HuH-7.5 (cell line): Measurements from ENCODE around the gene CRACR2A.

Experiments used
- DNase-seq: peaks from one replicate; pipeline ENCODE4 v3.0.0; 2011; ENCODE audit warnings: low spot score

Gene CRACR2A, protein sequence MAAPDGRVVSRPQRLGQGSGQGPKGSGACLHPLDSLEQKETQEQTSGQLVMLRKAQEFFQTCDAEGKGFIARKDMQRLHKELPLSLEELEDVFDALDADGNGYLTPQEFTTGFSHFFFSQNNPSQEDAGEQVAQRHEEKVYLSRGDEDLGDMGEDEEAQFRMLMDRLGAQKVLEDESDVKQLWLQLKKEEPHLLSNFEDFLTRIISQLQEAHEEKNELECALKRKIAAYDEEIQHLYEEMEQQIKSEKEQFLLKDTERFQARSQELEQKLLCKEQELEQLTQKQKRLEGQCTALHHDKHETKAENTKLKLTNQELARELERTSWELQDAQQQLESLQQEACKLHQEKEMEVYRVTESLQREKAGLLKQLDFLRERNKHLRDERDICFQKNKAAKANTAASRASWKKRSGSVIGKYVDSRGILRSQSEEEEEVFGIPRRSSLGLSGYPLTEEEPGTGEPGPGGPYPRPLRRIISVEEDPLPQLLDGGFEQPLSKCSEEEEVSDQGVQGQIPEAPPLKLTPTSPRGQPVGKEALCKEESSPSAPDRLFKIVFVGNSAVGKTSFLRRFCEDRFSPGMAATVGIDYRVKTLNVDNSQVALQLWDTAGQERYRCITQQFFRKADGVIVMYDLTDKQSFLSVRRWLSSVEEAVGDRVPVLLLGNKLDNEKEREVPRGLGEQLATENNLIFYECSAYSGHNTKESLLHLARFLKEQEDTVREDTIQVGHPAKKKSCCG

DNA sequence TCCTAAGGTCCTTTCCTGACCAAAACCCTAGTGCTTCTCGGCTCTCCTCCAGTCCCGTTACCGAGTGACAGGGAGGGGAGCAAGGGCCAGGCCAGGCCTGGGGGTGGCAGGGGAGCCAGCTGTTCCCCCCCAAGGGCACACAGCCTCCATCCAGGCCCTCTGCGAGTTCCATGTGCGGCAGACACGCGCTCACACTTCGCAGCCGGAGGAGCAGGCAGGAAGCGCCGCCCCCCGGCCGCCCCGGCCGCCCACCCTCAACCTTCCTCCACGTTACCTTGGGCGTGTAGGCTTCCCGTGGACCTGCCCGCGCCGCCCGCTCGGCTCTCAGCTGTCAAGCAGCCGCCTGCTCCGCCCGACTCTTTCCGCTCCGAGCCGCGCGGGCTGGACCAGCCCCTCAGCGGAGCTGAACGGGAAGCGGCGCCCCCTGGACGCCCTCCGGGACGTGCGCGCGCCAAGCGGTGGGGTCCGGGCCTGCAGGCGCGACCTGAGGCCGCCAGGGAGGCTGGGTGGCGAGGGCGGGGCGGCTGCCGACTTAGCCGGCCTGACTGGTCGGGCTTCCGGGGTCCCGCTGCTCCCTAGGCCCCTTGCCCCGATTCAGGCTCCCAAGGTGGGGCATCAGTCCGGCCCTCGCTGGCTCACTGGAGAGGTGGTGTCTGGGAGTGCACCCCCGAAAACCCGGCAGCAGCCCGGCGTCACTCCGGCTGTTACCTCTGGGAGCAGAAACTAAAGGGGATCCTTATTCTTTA is at the start of gene CRACR2A:
Gene CRACR2A, minus strand, starts transcription at position 369 of the 746 bp plus-strand sequence. CDS start 56,110 bp downstream, outside the sequence.
- no peak for DNase-seq

DNA sequence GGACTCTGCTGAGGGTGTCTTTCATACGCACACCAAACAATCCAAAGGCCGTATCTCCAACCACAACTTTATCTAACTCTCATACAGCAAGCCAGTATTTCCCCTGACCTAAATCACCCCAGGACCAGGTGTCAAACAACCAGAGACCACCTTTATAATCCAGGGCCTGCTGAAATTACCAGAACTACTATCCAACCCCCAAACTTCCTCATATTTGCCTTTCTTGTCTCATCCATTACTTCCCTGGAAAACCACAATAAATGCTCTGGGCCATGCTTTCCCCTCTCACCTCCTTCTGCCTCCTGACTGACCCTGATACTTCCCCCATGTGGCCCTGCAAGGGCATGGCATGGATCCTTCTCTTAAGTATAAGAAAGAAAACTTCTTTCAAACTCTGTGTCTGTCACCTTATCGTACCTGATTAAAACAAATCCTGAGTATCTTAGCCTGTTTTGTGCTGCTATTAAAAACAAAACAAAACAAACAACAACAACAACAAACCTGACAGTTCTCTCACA is 44.7 kb upstream of the CRACR2A start:
- DNase-seq: no peak

DNA sequence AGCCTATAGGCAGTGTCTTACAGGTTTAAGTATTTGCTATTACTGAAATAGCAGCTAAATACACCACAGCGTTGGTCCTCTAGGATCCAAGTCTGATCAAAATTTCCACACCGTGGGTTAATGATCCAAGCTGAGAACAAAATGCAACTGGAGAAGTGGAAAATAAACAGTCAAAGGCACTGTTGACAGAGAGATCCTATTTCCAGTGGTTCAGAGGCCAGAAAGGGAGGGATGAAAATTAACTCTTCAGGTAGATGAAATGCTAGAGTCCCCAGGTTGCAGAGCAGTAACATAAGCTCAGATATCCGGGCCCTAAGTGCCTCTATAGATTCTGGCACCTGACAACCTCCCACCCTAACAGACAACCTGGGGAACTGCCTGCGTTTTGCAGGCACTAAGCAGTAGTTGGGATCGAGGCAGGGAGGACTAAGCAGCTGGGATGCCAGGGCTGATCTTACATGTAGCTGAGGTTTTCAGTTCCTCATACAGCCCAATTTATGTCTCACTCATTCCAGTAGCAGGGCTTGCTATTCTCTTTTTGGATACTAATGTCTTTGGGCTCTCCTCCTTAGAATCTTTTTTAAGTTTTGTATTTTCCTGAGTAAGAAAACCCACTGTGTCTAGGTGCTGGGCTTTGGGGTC is 42.7 kb upstream of the CRACR2A start:
- DNase-seq: no peak

DNA sequence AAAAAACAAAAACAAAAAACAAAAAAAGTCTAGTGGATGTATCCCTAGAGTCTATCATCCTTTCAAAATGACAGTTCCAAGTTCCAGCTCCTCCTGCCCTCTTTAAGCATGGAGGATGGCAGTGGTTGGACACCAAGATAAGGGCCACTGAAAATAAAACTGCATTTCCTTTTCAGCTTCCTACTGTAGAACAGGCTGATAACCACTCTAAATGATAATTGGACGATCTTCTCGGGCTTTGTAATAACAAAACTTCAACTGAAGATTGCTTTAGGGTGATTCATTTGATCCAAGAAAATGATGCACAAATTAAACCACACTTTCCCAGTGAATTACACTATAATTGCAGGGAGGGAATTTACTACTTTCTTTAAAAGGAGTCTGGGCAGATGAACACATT is 42.2 kb upstream of the CRACR2A start:
- DNase-seq: no peak

DNA sequence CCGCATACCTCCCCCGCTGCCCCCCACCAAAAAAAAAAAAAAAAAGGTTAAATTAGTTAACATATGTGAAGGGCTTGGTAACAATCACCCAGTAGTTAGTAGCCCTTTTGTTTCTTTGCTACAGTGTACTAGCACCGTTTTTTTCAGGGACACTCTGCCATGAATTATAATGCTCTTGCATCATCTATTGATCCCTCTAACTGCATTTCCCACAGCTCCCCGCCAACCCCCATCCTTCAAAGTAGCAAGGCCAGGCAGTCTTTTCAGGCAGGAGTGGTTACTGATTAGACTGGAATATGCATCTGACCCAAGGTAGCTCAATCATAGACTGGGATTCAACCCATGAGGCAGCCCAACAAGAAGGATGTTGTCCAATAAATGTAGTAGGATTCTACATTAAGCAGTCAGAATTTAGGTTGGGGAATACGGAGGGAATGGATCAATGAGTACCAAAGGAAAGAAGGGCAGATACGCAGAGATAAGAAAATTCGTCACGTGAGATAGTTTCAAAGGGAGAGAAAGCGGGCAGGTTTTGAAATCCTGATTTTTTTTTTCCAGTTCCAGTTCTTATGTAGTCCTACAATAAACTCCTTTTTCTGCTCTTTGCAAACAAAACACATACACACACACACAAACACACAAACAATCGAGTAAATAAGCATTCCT is 39.8 kb upstream of the CRACR2A start:
- DNase-seq: no peak

DNA sequence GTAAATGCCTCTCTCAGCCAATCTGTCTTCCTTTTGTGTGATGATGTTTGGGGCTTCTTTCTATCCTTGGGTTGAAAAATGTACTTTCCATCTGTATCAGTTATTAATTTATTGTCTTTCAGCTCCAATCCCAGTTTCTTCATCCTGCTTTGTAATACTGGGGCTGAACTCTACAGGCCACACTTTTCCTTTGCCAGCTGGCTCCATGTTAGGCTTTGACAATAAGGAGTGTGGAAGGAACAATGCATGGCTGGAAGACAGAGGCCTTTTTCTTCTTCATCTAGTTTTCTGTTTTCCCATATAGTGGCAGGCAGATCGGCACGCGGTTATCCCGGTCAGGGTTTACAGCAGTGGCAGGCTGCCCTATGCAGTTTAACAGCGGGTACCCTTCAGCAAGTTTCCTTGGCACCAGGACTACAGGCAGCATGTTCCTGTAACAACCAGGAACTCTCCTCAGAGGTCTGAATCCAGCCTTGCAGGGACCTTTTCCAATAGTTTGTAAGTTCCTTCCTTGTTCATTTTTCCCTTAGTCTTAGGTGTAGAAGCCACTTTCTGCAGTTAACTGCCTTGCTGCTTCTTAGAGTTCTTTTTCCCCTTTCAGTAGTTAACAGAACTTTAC is 38.5 kb upstream of the CRACR2A start:
- DNase-seq: no peak

DNA sequence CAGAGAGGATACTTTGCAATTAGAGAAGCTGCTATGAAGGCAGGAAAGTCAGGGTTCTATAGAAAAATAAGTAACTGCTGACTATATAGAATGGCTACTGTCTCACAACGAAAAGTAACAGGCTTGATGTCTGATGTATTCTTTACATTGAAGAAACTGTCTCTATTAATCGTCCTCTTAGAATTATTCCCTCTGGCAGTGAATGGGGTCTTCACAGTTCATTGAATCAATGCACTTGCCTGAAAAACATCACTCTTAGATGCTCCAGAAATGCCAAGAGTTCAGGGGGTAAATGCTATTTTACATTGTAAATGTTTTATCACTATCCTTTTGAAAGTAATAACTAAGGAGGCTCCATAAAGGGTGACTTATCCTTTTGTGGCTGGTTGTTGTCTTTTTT is 37.7 kb upstream of the CRACR2A start:
- no peak for DNase-seq

DNA sequence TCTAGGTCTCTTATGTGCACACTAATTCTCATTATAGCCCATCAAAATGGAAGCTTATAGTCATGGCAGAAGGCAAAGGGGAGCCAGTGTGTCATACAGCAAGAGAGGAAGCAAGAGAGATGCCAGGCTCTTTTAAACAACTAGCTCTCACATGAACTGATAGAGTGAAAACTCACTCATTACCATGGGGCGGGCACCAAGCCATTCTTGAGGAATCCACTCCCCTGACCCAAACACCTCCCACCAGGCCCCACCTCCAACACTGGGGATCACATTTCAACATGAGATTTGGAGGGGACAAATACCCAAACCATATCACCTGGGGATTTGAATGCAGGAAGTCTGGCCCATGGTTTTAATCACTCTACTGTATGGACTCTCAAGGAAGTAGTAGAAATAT is 36.9 kb upstream of the CRACR2A start:
- no peak for DNase-seq

DNA sequence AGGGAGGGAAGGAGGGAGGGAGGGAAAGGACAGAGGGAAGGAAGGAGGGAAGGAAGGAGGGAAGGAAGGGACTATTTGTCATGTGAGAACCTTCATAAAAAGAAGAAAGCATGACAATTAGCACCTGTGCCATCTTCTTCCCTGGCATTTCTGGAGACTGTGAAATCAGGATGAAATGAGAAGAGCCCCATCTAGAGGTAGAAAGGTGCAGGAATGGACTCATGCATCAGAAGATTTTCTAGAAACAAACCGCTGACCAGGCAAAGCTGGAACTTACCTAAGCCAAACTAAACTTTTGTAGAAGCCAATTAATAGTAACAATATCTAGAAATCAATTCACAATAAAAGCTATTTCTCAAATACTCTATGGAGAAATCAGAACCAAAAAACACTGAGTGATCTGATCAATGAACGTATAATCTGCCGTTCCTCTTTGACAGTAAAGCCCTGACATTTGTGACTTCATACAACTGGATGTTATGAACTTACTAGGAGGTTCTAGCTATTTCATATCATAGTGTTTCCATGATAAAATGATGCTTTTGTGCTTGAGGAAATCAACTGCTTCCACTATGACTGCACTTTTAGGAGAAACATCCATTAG is 24.4 kb upstream of the CRACR2A start:
- no peak for DNase-seq

DNA sequence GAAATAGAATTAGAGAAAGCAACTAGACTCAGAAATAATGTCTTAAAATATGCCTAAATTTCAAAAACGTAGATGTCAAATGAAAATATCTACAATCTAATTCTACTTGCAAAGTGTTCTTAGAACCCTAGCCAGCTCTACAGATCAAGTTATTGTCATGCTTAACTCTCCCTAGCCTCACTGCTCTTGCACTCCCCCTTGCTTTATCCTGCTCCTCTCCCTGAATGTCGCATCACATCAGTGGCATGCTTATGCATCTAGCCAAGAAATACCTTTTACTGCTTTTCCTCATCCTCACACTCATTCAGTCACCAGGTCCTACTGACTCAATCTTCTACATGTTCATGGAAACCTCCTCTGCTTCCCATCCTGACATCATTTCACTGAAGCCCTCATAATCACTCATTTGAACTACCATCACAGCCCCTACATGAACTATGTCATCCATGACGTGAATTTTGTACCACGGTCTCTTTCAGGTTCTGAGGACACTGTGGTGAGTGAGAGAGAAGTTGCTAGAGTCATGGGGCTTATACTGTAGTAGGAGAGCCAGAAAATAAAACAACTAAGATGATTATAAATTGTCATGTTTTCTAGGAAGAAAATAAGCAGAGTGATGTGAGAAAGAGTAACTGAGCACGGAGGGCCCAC is 22.6 kb upstream of the CRACR2A start:
- no peak for DNase-seq

DNA sequence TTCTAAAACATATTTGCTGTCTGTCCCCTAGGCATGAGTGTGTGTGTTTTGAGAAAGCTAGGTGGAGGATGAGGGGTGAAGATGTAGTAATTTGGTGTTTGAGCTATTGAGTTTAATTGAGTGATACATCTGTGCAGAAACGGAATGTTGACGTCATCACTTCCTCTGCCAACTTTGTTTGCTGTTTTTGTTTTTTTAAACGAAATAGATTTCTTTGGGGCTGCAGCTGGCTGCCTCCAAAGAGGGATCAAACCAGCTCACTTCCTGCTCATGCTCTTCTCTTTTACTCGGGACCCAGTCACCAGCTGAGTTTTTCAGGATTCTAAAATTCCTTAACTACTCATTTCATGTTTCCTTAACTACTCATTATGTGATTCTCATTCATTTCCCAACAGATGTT is 19.5 kb upstream of the CRACR2A start:
- DNase-seq: no peak

DNA sequence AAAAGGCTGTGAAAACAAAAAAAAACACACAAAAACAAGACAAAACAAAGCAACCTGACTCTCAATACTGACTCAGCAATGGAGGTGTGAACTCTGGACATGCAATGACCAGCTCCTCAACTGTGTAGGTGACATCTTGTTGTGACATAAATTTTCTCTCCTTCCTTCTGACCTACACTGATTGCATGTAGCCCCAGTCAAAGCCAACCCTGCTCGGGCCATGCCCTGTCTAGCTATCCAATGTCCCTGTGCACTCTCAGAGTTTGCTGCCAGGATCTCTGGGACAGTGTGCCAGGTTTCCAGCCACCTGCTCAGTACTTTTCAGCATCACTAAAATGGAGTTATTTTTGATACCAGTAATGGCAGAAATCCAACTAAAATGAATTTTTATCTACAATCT is 18.9 kb upstream of the CRACR2A start:
- DNase-seq: no peak

DNA sequence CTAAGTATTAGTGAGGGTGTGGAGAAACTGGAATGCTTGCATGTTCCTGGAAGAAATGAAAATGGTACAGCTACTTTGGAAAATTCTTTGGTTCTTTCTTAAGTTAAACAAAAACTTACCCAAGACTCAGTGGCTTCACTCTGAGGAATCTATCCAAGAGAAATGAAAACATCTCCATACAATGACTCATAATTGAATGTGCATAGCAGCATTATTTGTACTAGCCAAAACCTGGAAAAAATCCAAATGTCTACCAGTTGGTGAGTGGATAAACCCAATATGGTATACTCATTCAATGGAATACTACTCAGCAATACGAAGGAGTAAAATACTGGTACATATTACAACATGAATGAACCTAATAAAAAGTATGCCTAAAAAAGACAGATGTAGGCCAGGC is 18.0 kb upstream of the CRACR2A start:
- no peak for DNase-seq

DNA sequence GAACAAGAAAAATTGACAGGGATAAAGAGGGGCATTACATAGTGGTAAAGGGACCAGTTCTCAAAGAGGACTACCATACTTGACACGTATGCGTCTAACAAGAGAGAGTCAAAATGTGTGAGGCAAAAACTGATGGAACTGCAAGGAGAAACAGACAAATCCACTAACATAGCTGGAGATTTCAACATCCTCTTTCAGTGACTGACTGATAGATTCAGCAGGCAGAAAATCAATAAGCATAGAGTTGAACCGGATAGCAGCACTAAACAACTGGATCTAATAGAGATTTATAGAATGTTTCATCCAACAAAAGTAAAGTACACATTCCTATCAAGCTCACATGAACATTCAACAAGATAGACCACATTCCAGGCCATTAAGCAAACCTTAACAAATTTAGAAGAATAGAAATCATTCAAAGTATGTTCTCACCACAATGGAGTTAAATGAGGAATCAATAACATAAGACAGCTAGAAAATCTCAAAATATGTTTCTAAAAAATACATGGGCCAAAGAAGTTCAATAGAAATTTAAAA is 16.1 kb upstream of the CRACR2A start:
- DNase-seq: no peak

DNA sequence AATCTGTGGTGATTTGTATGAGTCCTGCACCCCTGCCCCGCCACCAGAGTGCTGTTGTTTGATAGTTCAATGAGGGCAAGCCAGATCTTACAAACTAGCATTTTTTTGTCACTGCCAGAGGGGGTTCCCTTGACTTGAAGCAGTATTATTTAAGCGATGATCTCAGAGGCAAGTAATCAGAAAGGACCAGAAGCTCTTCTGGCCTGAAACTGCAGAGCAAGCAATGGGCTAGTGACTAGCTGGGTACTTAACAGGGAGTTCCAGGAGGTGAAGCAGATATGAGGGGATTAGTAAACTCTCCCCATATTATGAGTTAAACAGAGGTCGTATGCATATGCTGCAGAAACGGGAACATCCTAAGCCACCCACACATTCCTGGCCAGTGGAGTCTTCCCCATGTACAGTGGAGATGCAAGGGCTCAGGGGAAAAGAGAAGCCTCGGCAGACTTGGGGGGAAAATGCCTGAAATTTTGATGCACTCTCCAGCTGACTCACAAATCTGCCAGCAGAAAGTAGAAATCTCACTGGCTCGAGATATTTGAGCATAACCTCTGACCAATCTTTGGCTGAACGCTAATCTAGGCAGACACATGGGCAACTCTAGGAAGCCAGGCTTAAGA is 8.3 kb upstream of the CRACR2A start:
- no peak for DNase-seq

DNA sequence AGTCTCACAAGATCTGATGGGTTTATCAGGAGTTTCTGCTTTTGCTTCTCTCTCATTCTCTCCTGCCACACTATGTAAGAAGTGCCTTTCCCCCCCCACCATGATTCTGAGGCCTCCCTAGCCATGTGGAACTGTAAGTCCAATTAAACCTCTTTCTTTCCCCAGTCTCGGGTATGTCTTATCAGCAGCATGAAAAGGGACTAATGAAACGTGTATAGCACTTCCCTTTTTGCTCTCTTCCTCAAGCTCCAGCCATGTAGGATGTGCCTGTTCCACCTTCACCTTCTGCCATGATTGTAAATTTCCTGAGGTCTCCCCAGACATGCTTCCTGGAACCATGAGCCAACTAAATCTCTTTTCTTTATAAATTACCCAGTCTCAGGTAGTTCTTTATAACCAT is 7.0 kb upstream of the CRACR2A start:
- DNase-seq: no peak

DNA sequence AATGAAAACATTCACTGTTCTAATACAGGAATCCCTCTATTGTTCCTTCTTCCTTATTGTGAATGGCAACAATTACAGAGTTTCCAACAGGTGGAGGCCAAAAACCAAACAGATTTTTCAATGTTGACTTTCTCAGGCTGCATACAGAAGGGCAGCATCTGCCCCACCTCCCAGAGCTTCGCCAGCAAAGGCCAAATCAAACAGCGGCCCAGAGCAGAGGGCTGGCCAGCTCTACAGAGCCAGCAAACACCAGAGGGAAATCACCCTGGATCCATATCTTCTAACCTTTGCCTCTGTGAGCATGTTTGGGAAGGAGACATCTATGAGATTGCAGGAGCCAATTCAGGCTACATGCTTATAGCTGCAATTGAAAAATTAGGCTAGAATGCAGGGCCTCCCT is 4.4 kb upstream of the CRACR2A start:
- no peak for DNase-seq

DNA sequence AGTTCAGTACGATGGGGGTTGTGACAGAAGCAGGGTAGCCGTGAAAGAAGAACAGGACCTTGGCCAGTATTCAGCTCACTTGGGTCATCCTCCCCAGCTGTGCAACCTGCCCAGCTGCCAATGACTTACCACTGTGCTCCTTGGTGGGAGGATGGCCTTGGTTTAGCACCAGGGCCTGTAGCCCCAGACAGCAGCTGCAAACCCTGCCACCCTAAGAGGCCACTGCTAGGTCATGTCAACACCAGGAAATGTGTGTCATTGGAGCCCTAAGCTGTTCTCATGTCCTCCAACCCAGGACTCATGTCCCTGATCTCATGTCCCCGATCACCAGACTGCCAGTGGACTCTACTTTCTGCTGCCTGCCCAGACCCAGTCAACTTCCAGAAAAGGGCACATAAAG is 3.0 kb upstream of the CRACR2A start:
- DNase-seq: no peak

DNA sequence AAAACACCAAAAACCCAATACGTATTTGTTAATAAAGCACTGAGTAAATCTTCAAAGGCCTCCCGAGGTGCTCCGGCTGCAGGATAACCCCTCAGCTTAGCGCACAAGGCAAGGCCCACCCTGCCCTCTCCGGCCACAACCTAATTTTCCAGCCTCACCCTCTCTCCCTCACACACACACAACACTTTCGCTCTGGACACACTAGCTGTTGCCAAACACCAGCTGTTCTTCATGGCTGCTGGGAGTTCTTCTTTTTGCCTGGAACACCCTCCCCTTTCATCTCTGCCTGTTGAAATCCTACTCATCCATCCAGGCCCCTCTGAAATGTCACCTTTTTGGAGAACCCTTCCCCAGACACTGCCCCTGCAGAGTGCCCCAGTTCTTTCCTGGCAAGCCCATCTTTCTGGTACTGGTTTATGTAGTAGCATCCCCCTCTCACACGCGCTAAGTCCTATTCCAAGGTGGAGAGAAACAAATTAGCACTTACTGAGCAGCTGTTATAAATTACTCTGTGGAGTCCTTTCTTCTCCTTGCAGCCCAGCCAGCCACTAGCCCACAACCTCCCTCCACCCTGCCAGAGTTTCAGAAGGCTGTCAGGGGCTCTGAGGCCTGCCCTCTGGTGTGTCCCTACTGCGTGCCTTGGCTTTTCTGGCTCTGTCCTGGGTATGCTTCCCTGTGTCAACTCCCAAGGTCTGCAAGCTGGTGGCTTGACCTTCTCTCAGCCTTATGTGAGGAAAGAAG is 805 bp upstream of the CRACR2A start:
- DNase-seq: no peak
